GDM1 (cell line): ENCODE measurements around the gene NPL.

Source experiments
- DNase-seq: peaks from one replicate; lab custom pipeline; 2025; lab: John Stamatoyannopoulos, UW

The NPL gene

DNA sequence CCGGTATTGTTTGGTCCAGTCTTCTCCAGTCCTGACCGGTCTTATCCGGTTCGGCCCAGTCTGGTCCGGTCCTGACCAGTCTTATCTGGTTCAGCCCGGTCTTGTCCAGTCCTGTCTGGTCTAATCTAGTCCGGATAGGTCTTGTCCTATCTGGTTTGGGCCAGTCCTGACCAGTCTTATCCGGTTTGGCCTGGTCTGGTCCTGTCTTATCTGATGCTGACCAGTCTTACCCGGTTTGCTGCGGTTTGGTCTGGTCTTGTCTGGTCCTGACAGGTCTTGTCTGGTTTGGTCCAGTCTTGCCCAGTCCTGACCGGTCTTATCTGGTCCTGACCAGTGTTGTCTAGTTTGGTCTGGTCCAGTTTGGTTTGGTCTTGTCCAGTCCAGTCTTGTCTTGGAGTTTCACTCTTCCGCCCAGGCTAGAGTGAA is 79.7 kb downstream of the NPL start:
- DNase-seq = no peak

DNA sequence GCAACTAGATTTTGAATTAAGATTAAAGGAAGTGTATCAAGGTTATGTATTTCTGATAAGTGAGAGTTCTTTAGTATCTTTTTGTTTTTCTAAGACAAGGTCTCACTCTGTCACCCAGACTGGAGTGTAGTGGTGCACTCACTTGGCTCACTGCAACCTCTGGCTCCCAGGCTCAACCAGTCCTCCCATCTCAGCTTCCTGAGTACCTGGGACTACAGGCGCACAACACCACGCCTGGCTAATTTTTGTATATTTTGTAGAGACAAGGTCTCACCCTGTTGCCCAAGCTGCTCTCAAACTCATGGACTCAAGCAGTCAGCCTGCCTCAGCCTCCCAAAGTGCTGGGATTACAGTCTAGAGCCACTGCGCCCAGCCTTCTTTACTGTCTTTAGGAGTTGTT is 83.3 kb downstream of the NPL start:
- DNase-seq = no peak

GRCh38 chr1:182875889-182876288 is 86.3 kb downstream of the NPL start:
- no peak for DNase-seq

GRCh38 chr1:182877331-182877730 is 87.8 kb downstream of the NPL start:
- no peak for DNase-seq

DNA sequence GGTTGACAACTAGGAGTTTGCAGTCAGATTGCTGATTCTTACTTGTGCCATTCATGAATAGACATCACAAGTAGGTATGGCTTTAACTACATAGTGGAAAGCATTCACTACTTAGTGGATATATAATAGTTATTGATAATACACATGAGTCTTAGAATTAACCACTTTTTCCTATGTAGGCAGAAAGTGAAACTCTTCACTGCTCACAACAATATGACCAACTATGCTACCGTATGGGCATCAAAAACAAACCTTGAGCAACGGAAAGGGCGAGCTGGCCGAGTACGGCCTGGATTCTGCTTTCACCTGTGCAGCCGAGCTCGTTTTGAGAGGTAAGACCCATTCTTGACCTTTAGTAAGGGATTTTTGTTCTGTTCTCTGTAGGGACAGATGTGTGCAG is 88.3 kb downstream of the NPL start:
- no peak for DNase-seq
